ENCODE data around the gene NEDD8.

GRCh38 chr14:24269910-24270536 lies 37.9 kb upstream of the NEDD8 start:
- no peak for TF ChIP-seq ZNF221 (tag by site-specific recombination; IDR thresholded peaks at IDR 0.05; ENCODE audit: borderline replicate concordance)
- TF ChIP-seq CTCF (tag by site-specific recombination; IDR thresholded peaks at IDR 0.05), result no peak
- no peak for TF ChIP-seq ZNF266 (tag by site-specific recombination; IDR thresholded peaks at IDR 0.05; ENCODE audit: low read depth)
- no peak for TF ChIP-seq YY2 (tag by site-specific recombination; IDR thresholded peaks at IDR 0.05)
- TF ChIP-seq ZNF23 (tag by site-specific recombination; IDR thresholded peaks at IDR 0.05; ENCODE audit: borderline replicate concordance), result no peak
- TF ChIP-seq ZNF148 (tag by site-specific recombination; IDR thresholded peaks at IDR 0.05; ENCODE audit: borderline replicate concordance), result no peak
- no peak for TF ChIP-seq TCF7L2 (IDR thresholded peaks at IDR 0.05; ENCODE audit: borderline replicate concordance, low read depth, low read length)

All from HEK293 (cell line).